Stimulated activated CD8-positive, alpha-beta memory T cell treated with anti-CD3 and anti-CD28 coated beads, Interleukin-2, amount 100 ng/mL, for 48 hours (primary cell): ENCODE results near the gene PNPLA4.

Source experiments
- DNase-seq, 2 donors: peaks; one replicate each; pipeline ENCODE4 v3.0.0-alpha.2; 2020; ENCODE audit warnings: low read depth in 2 of 2

The PNPLA4 gene

DNA sequence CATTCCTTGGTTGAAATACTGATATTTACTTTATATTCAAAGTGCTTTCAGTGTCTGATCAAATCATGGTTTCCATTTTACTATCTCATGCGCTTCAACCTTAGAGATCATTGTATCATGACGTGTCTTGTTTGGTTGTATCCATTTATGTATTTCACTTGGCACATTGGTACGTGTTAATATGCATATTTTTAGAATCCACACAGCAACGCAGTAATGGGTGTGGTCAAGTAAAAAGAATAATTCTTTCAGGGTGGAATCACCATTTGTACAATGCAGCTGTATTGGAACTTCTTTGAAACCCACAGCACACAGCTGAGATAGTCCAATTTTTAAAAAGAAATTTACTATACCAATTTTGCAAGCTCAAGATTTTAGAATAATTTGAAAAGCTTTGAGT, 55.2 kb downstream of the PNPLA4 start:
- DNase-seq = no peak

GRCh38 chrX:7852166-7852565, 75.0 kb downstream of the PNPLA4 start:
- no peak for DNase-seq
